Nephron progenitor cell (in vitro differentiated cells): ENCODE results near the gene PIGW.
A peak's percentile ranks its signal among the peaks of the same experiment; 100 is the strongest.

Experiments used
- DNase-seq: peaks from one replicate; pipeline ENCODE4 v3.0.0; 2021
- H3K27ac Mint-ChIP-seq: 2 replicates; pipeline ENCODE4 v1.8.0; 2021; ENCODE audit warnings: mild to moderate bottlenecking, moderate library complexity, mixed read lengths
- H3K27me3 Mint-ChIP-seq: 2 replicates; pipeline ENCODE4 v1.8.0; 2021; ENCODE audit warnings: mild to moderate bottlenecking, low read depth, mixed read lengths; ENCODE audit not compliant: poor library complexity
- H3K36me3 Mint-ChIP-seq: 2 replicates; pipeline ENCODE4 v1.8.0; 2021; ENCODE audit warnings: low read depth, mixed read lengths
- H3K4me1 Mint-ChIP-seq: 2 replicates; pipeline ENCODE4 v1.8.0; 2021; ENCODE audit warnings: mixed read lengths
- H3K4me3 Mint-ChIP-seq: 2 replicates; pipeline ENCODE4 v1.8.0; 2021; ENCODE audit warnings: mild to moderate bottlenecking, moderate library complexity, mixed read lengths
- H3K9me3 Mint-ChIP-seq: 2 replicates; pipeline ENCODE4 v1.8.0; 2021; ENCODE audit warnings: mild to moderate bottlenecking, moderate library complexity, mixed read lengths
- CTCF ChIP-seq: fragments of 200-600 bp; sonication (generic); IDR thresholded peaks from 2 replicates; pipeline ENCODE4 v1.5.0; 2021; ENCODE audit warnings: antibody characterized with exemption

Gene PIGW

GRCh38 chr17:36533935-36534839 is 600 bp upstream of the PIGW start:
- H3K4me1 Mint-ChIP-seq = peaks cover 37% of the 10 kb centered on the region
- H3K27ac Mint-ChIP-seq = peak overlapping the region; percentile 99
- no peaks in the 10 kb centered on the region for H3K27me3 Mint-ChIP-seq

GRCh38 chr17:36535669-36536081 is 888 bp downstream of the PIGW start:
- H3K9me3 Mint-ChIP-seq = no peaks in the 10 kb centered on the region
- no peaks in the 10 kb centered on the region for H3K27me3 Mint-ChIP-seq
- H3K27ac Mint-ChIP-seq = peak overlapping the region; percentile 99
- no peak for TF ChIP-seq CTCF
- H3K4me1 Mint-ChIP-seq = peaks cover 37% of the 10 kb centered on the region
- no peak for DNase-seq
- H3K36me3 Mint-ChIP-seq = peaks cover 44% of the 10 kb centered on the region
- H3K4me3 Mint-ChIP-seq = peak overlapping the region; percentile 95

More at GRCh38 chr17:36533935-36534839, 600 bp upstream of the PIGW start:
- peak; percentile 73 for DNase-seq
- Mint-ChIP-seq H3K36me3 (peaks cover 42% of the 10 kb centered on the region), H3K9me3 (no peaks in the 10 kb centered on the region), H3K4me3 (peak overlapping the region; percentile 95)
- TF ChIP-seq CTCF = peak; percentile 65

- H3K27me3 Mint-ChIP-seq = no peaks in the 10 kb centered on the region
- peaks cover 14% of the 10 kb centered on the region for H3K4me1 Mint-ChIP-seq
- no peak for DNase-seq
- TF ChIP-seq CTCF = no peak
- no peaks in the 10 kb centered on the region for H3K9me3 Mint-ChIP-seq
- peaks cover 31% of the 10 kb centered on the region for H3K36me3 Mint-ChIP-seq
- no peak overlapping the region for H3K27ac Mint-ChIP-seq
- no peak overlapping the region for H3K4me3 Mint-ChIP-seq
Measured at GRCh38 chr17:36540696-36541095, 5.9 kb downstream of the PIGW start.

GRCh38 chr17:36542755-36543154 is 8.0 kb downstream of the PIGW start:
- Mint-ChIP-seq H3K36me3 (peaks cover 25% of the 10 kb centered on the region), H3K9me3 (no peaks in the 10 kb centered on the region), H3K27me3 (no peaks in the 10 kb centered on the region), H3K4me1 (peaks cover 24% of the 10 kb centered on the region), H3K4me3 (no peak overlapping the region), H3K27ac (no peak overlapping the region)
- no peak for DNase-seq
- TF ChIP-seq CTCF = no peak

- Mint-ChIP-seq H3K4me3 (peak overlapping the region; percentile 97), H3K27me3 (no peaks in the 10 kb centered on the region), H3K9me3 (no peaks in the 10 kb centered on the region), H3K4me1 (peaks cover 29% of the 10 kb centered on the region), H3K27ac (peak overlapping the region; percentile 100), H3K36me3 (peaks cover 22% of the 10 kb centered on the region)
- no peak for TF ChIP-seq CTCF
- no peak for DNase-seq
Measured at GRCh38 chr17:36544044-36544306, 9.2 kb downstream of the PIGW start.
